GM04503 (cell line): ENCODE results near the gene PGRMC1.
"Not testable (repeated sequence)": the region's sequence is repeated elsewhere in the genome, so short reads cannot be mapped to it uniquely, and the experiment has no call there.

Source experiments
- DNase-seq: peaks from one replicate; pipeline ENCODE4 v3.0.0-alpha.2; 2012; ENCODE audit warnings: low read depth

PGRMC1 gene

DNA sequence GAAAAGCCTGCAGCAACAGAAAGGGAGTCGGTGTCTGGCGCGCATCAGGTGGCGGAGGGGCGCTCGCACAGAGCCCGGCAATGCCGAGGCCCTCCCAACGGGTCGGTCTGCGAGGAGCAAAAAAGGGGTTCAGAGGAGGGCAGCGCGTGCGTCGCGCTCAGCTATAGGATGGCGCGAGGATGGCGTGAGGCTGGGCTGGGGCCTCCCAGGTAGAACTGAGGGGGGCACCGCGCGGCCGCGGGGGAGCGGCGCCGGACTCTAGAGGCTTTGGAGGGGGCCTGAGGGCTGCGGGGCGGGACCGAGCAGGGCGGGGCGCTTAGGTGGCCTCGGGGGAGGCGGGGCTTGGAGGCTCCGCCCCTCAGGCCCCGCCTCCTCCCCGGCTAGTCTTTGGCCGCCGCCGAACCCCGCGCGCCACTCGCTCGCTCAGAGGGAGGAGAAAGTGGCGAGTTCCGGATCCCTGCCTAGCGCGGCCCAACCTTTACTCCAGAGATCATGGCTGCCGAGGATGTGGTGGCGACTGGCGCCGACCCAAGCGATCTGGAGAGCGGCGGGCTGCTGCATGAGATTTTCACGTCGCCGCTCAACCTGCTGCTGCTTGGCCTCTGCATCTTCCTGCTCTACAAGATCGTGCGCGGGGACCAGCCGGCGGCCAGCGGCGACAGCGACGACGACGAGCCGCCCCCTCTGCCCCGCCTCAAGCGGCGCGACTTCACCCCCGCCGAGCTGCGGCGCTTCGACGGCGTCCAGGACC lies at the start of gene PGRMC1:
PGRMC1 (plus strand) TSS at position 414 of the 751 bp plus-strand sequence; CDS start at position 493, 79 bp downstream.
- no peak for DNase-seq

DNA sequence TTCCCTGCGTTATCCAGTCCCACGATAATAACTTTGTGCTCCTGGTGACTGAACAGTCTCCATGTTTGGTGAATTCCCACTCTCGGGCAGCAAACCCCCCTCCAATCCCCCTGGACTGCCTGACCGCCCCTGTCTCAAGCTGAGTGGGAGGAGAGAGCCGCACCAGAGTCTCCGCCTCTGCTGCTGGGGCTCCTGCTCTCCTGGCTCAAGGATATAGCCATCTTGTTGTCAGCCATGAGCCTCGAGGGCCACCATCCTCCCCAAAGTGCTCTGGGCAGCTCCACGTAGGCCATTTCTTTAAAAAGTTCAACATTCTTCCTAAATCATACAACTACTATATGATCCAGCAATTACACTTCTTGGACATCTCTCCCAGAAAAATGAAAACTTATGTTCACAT lies 49.3 kb upstream of the PGRMC1 start:
- no peak for DNase-seq

DNA sequence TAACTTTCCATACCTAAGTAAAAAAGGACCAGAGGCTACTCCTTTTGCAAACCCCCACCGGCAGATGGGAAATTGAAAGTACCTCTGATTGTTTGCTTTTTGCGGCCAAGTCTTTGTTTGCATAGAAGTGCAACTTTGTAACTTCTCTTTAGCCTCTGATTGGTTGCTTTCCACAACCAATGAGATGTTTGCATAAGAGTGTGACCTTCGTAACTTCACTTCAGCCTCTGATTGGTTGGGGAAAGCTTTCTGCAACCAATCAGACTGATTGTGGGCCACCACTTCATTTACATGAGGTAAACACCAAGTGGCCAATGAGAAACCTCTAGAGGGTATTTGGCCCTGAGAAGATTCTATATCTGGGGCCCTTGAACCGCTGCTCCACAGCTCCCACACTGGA lies 48.8 kb upstream of the PGRMC1 start:
- no peak for DNase-seq

DNA sequence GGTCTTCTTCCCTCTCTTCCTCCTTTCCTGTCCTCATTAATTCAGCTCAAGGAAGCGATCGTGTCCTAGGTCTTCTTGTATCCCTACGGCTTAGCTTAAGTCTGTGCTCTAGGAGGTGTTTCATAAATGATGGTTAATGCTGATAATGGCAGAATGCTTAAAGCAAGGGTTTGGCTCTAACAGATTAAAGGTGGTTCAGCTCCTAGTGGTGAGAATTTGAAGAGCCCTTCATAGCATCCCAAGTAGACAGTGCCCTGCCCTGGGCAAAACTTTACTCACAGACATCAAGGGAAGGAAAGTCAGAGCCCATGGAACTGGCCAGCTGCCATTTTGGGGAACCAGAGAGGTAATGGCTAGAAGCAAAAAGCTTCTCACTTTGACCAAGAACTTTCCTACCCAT lies 47.0 kb upstream of the PGRMC1 start:
- DNase-seq = no peak

DNA sequence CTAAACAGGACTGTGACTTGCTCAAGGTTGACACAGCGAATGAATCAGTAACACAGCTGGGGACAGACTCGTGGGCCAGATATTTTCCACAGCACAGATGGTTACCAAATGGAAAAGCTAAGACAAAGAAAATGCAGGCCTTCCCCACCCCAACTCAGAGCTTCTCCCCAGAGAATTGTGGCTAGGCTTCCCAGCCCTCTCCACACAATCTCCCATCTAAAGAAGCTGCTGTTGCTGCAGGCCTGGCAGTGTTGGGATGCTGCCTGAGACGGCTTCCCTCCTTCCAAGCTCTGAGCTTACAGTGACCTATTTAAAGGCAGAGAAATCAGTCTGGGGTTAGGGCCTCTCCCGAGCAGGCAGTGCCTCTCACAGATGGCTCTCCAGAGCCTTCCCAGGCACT lies 46.5 kb upstream of the PGRMC1 start:
- peak; percentile 57 for DNase-seq

DNA sequence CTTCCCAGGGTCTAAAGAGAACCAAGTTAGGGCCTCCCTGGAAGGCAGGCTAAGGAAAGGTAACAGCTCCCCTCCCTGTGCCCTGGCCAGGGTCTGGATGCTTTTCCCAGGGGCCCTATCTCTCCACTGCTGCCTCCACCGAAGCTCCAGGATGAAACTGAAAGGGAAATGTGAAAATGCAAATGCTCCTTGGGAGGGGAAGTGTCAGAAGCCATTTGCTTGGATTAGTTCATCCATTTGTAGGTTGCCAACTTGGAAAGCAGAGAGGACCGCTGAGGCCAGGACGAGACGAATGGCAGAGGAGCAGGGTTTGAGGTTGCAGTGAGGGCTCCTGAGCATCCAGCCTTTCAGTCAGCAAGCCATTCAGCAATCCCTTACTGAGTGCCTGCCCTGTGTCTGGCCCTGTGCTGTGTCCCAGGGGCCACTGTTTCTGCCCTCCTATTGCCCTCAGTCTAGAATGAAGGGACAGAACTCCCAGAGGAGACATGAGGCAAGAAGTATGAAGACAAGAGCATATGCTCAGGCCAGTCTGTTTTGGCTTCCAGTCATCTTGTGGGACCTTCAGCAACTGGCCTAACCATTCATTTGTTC lies 45.9 kb upstream of the PGRMC1 start:
- no peak for DNase-seq

DNA sequence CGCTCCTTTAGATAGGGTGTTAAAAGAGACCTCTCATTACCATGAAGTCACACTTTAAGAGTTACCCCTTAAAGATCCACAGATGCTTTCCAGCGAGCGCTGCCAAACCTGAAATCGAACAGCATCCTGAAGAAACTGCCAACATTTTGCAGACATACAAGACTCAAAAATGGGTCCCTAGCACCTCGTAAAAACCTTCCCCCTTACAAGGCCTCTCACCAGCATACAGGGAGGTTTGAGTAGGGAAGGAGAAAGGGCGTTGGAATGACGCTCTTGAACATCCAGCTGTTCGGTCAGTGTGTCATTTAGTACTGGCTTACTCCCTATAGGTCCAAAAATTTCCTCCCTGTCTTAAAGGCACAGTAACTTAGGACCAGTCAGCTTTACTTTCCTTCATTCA lies 45.3 kb upstream of the PGRMC1 start:
- DNase-seq = no peak

DNA sequence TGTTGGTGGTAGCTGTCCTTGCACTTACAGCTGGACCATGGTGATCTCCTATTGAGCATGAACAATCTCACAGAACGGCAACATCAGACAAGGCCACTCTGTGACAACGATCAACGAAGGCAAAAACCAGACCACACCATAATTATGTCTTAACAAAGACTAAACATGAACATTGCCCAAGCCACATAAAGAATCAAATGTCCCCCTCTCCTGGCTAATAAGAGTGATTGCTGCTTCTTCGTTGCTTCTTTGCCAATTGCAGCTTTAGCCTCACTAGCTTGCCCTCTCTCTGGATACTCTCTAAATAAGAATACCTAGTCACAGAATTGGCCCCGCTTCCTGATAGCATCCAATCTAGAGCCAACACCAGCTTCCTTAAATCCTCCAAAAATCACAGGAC lies 41.5 kb upstream of the PGRMC1 start:
- DNase-seq = no peak

DNA sequence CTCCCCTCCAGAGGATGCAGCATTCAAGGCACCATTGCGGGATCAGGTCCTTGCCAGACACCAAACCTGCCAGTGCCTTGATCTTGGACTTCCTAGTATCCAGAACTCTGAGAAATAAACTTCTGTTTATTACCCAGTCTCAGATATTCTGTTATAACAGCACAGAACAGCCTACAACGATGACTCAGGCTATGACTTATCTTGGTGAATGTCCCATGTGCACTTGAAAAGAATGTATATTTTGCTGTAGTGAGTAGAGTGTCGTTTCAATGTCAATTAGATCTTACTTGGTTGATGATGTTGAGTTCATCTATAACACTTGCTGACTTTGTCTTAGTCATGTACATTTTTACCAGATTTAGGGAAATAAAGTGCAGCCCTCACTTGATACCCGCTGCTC lies 34.5 kb upstream of the PGRMC1 start:
- DNase-seq = no peak

DNA sequence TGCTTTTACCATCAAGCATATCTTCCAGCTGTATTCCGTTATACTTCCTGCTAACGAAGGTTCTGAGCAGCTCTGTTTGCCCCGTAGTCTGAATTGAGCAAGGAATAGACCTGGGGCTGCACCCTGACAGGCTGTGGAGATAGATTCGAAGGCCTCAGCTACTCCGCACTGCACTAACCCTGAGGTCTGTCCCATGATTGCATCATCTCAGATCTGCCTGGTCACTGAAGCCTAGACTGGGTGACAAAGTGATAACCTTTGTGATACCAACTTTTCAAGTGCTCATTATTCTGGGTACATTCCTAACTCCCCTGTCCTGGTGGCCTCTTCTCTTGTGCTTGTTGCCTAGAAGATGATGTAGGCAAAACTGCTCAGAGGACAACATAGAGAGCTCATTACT lies 29.9 kb upstream of the PGRMC1 start:
- DNase-seq = no peak

DNA sequence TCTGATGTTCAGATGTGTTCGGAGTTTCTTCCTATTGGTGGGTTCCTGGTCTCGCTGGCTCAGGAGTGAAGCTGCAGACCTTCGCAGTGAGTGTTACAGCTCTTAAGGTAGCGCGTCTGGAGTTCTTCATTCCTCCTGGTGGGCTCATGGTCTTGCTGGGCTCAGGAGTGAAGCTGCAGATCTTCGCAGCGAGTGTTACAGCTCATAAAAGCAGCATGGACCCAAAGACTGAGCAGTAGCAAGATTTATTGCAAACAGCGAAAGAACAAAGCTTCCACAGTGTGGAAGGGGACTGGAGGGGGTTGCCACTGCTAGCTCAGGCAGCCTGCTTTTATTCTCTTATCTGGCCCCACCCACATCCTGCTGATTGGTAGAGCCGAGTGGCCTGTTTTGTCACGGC lies 28.6 kb upstream of the PGRMC1 start:
- DNase-seq = not testable (repeated sequence)

DNA sequence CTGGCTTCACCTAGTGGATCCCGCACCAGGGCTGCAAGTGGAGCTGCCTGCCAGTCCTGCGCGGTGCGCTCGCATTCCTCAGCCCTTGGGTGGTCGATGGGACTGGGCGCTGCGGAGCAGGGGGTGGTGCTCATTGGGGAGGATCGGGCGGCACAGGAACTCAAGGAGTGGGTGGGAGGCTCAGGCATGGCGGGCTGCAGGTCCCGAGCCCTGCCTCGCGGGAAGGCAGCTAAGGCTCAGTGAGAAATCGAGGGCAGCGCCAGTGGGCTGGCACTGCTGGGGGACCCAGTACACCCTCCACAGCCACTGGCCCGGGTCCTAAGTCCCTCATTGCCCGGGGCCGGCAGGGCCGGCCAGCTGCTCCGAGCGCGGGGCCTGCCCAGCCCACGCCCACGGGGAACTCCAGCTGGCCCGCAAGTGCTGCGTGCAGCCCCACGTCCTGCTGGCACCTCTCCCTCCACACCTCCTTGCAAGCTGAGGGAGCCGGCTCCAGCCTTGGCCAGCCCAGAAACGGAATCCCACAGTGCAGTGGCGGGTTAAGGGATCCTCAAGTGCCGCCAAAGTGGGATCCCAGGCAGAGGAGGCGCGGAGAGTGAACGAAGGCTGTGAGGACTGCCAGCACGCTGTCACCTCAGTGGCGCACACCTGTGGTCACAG lies 27.6 kb upstream of the PGRMC1 start:
- DNase-seq = no peak

DNA sequence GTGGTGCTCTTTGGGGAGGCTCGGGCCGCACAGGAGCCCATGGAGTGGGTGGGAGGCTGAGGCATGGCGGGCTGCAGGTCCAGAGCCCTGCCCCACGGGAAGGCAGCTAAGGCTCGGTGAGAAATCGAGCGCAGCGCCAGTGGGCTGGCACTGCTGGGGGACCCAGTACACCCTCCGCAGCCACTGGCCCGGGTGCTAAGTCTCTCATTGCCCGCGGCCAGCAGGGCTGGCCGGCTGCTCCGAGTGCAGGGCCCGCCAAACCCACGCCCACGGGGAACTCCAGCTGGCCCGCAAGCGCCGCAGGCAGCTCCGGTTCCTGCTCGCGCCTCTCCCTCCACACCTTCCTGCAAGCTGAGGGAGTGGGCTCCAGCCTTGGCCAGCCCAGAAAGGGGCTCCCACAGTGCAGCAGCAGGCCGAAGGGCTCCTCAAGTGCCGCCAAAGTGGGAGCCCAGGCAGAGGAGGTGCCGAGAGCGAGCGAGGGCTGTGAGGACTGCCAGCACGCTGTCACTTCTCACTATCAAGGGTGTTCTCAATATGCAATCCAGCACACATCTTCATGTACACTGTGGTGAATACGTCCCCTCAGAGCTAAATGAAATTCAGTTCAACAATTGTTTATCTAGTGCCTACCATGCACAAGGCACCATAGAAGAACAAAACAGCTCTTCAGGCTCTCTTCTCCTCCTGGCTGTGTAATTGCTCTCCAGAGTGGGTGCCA lies 25.0 kb upstream of the PGRMC1 start:
- not testable (repeated sequence) for DNase-seq

DNA sequence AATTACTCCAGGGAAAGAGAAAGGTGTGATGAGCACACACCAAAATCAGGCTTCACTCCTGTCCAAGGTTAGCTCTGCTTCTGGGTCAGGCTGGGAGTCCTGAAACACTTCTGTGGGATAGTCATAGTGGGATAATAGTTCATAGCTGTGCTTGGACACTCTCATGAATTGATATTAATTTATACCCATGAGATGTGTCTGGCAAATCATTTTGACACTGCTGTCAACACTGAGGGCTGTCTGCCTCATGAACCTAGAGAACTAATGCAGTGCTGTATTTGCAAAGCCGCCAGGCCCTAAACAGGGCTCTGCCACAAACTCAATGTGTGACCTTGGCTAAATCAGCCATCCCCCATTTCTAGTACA lies 24.5 kb upstream of the PGRMC1 start:
- DNase-seq = no peak

DNA sequence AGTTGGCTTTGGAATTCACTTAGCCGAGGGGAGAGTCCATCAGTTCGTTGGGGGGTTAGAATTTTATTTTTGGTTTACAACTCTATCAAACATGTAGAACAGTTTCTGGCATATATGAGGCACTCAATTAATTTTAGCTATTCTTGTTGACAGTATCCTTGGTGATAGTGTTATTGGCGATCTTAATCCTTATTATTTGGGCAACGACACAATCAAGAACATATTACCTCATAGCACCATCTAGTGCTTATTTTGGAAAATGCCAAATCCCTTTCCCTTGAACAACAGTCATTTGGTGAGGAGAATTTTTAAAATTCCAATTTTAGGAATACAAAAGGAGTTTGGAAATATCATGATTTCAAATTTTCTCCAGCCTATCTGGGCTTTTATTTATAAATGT lies 17.9 kb upstream of the PGRMC1 start:
- DNase-seq = no peak

DNA sequence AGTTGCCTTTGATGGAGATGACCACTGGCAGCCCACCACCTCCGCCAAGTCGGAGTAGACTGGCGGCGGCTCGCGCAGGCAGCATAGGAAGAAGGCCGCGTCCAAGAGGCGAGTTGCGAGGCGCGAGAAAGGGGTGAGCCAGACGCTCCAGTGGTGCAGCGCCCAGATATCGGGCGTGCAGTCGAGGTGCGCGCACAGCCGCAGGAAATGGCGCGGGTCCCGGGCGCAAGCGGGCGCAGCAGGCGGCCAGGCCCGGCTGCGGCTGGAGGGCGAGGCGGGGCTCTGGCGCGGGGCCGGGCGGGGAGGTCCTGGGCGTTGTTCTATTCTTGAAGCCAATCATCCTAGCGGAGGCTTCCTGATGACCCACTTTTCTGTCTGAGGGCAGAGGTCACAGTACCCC lies 13.2 kb upstream of the PGRMC1 start:
- DNase-seq = no peak

DNA sequence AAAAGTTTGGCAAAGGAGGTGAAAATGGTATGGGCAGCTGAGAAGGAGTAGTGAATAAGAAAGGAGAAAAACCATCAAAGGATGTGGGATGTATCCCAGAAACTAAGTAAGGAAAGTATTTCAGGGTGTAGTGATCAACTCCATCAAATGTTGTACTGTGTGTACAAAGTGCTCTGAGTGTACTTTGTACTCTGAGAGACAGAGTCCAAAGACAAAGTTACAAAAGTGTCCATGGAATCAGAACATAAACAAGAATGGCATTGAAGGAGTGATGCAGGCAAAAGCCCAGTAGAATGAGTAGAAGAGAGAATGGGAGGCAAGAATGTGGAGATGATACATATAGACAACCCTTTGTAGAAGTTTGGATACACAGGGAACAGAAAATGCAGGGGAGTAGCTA lies 12.3 kb upstream of the PGRMC1 start:
- DNase-seq = no peak

DNA sequence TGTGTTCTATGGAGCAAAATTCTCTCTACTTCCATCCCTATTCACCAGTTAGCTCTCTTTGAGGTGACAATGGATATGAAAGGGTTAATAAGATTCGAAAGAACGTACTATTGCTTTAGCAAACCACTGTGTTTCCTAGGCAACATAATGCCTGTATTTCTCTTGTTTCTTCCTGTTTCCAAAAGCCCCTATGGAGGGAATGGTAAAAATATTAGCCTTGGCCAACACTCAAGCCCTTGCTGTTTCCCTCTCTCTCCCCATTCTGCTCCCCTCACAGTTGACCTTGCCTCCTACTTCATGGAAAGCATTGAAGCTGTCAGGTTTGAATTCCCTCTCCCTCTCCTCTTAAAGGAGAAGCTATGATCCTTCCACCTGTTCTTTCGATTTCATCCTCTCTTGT lies 9.6 kb upstream of the PGRMC1 start:
- DNase-seq = no peak

DNA sequence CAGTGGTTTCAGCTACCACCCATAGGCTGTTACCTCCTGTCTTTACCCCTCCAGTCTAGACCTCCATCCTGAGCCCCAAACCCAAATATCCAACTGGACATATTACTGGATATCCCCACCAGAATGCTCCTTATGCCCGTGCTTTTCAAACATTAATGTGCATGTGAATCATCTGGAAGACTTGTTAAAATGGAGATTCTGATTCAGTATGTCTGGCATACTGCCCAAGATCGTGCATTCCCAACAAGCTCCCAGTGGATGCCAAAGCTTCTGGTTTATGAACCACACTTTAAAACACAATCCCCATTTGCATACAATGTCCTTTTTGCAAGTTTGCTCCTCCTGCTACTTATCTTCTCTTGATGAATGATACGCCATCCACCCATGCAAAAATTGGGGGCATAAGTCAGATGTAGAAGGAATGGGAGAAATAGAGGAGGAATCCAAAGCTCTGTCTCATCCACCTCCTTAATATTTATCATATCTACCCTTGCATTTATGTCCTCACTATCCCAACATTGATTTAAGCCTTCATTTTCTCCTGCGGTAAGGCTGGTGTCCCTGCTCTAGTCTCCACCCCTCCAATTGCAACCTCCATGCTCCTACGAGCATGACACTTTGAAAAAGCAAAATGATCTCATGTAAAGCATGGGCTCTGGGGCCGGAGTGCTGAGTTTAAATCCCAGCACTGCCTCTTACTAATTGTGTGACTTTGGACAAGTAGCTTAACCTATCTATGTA lies 7.4 kb upstream of the PGRMC1 start:
- DNase-seq = peak; percentile 68

DNA sequence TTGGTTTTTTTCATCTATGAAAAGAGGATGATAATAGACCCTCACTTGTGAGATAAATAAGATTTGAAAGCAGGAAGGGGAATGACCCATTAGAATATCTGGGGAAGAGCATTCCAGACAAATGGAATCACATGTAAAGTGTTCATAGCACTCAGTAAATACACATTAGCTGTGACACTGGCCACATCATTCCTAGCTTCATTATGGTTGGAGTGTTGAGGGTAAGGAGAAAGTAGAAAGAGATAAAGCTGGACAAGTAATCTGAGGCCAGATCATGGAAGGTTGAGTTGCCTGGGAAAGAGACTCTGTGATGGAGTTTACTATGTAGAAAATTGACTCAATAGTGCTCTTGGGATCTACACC lies 6.9 kb upstream of the PGRMC1 start:
- no peak for DNase-seq

DNA sequence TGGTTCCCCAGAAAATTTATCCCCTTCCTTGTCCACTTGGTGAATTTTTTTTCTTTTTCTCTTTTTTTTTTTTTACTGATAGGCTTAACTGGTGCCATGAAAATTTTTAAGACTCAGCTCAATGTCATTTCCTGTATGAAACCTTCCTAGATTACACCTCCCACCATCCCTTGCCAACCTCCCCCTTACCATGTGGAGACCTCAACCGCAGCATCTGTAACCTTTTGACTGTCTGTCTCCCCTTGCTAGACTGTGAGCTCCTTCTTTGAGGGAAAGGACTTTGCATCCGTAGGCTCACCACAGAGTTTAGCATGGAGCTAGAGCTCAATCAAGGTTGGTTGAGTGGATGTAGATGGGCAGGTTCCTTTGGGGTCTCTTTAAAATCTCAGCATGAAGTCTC lies 5.2 kb upstream of the PGRMC1 start:
- DNase-seq = no peak

DNA sequence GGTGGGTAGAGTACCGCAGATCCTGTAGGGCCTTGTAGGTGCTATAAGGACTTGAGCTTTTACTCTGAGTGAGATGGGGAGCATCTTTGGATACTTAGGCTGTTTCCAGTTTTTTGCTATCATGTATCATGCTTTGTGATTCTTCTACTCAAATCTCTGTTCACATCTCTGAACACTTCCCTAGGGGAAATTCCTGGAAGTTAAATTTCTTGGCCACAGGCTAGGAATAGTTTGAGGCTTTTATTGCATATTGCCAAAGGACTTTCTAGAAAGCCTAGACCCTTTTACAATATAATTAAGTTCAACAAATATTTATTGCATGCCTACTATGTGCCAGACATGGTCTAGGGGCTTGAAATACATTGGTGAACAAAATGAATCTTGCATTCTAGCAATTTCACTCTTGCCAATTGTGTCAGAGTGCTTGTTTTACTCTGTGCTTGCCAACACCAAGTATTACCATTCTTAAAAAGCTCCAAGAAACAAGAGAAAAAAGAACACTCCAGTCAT lies 4.1 kb upstream of the PGRMC1 start:
- DNase-seq = no peak
